ENCODE data around the gene TTLL8. TPM values are rescaled to one million over a fixed set of nuclear protein-coding genes. Genes with fewer than 3 reads are reported as not detected.

Gene TTLL8
- total RNA-seq, 2 experiments from 2014 or later = 0.06 to 0.72 TPM

GRCh38 chr22:50070366-50070765 lies 12.3 kb upstream of the TTLL8 start:
- no peak for DNase-seq (ENCODE audit: low spot score)
- BruUV-seq (replicated peaks) = no TSS peak
- no peaks in the 10 kb centered on the region for H4K20me1 ChIP-seq (ENCODE audit: insufficient read depth, low read length)
- no peaks in the 10 kb centered on the region for H3K9me3 ChIP-seq (ENCODE audit: low read length)
- TF ChIP-seq, protein P1, sequence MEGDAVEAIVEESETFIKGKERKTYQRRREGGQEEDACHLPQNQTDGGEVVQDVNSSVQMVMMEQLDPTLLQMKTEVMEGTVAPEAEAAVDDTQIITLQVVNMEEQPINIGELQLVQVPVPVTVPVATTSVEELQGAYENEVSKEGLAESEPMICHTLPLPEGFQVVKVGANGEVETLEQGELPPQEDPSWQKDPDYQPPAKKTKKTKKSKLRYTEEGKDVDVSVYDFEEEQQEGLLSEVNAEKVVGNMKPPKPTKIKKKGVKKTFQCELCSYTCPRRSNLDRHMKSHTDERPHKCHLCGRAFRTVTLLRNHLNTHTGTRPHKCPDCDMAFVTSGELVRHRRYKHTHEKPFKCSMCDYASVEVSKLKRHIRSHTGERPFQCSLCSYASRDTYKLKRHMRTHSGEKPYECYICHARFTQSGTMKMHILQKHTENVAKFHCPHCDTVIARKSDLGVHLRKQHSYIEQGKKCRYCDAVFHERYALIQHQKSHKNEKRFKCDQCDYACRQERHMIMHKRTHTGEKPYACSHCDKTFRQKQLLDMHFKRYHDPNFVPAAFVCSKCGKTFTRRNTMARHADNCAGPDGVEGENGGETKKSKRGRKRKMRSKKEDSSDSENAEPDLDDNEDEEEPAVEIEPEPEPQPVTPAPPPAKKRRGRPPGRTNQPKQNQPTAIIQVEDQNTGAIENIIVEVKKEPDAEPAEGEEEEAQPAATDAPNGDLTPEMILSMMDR (conservative IDR thresholded peaks at IDR 0.05; ENCODE audit: low read length) = no peak
- no peak for TF ChIP-seq EZH2phosphoT487 (IDR thresholded peaks at IDR 0.05; ENCODE audit: borderline replicate concordance, low read depth, low read length)
- CTCF ChIA-PET (ENCODE audit: unreplicated experiment) = no interaction called here
- H3K4me3 ChIP-seq (ENCODE audit: low read depth, low read length, poor library complexity, severe bottlenecking) = no peak overlapping the region
- H3K9me2 ChIP-seq (ENCODE audit: insufficient read depth, low read length) = no peaks in the 10 kb centered on the region
- intact Hi-C loops (cut with micrococcal nuclease; ENCODE audit: unreplicated experiment) = no loop called here
- peaks cover 3% of the 10 kb centered on the region for H3K4me1 ChIP-seq (ENCODE audit: insufficient read depth, low read length, poor library complexity, severe bottlenecking)
- H3K79me2 ChIP-seq (ENCODE audit: insufficient read depth, low read depth, low read length) = no peaks in the 10 kb centered on the region
- no peak overlapping the region for H3K27ac ChIP-seq (ENCODE audit: low read depth, low read length, poor library complexity, severe bottlenecking)
- H3K4me2 ChIP-seq (ENCODE audit: low read length) = no peak overlapping the region
- no peak overlapping the region for H2AFZ ChIP-seq (ENCODE audit: low read length)
- POLR2A ChIA-PET = no interaction called here
- H3K36me3 ChIP-seq (ENCODE audit: insufficient read depth, low read length) = no peaks in the 10 kb centered on the region

DNA sequence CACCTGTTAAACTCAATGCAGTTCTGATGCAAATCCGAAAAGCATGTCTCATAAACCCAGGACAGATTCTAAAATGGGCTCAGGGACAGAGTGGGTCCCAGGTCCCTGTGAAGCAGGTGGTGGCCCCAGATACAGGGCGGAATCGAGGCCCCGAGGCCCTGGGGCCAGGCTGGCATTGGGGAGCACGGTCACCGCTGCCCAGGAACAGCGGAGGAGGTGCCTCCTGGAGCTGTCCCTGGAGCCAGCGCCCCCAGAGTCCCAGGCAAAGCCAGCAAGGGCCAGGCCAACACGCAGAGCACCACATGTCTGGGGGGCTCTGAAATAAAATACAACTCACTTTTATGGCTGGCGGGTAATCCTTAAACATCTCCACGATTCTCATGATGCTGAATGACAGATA lies 10.0 kb upstream of the TTLL8 start:
- H4K20me1 ChIP-seq (ENCODE audit: insufficient read depth, low read length) = no peaks in the 10 kb centered on the region
- intact Hi-C loops (cut with micrococcal nuclease; ENCODE audit: unreplicated experiment) = no loop called here
- BruUV-seq (replicated peaks) = no TSS peak
- TF ChIP-seq EZH2phosphoT487 (IDR thresholded peaks at IDR 0.05; ENCODE audit: borderline replicate concordance, low read depth, low read length) = no peak
- TF ChIP-seq, protein P1 (conservative IDR thresholded peaks at IDR 0.05; ENCODE audit: low read length) = no peak
- no peaks in the 10 kb centered on the region for H3K9me2 ChIP-seq (ENCODE audit: insufficient read depth, low read length)
- DNase-seq (ENCODE audit: low spot score) = no peak
- ChIA-PET CTCF (ENCODE audit: unreplicated experiment) (no interaction called here), POLR2A (interaction anchor here (0.6 to 1.0 kb wide), 2 partner anchors 36 to 60 kb away, joined by 3 read pairs; no protein-coding TSS in a partner anchor)
- no peak overlapping the region for H3K27ac ChIP-seq (ENCODE audit: low read depth, low read length, poor library complexity, severe bottlenecking)
- no peaks in the 10 kb centered on the region for H3K79me2 ChIP-seq (ENCODE audit: insufficient read depth, low read depth, low read length)
- H3K4me2 ChIP-seq (ENCODE audit: low read length) = no peak overlapping the region
- no peak overlapping the region for H2AFZ ChIP-seq (ENCODE audit: low read length)
- H3K4me3 ChIP-seq (ENCODE audit: low read depth, low read length, poor library complexity, severe bottlenecking) = no peak overlapping the region
- H3K4me1 ChIP-seq (ENCODE audit: insufficient read depth, low read length, poor library complexity, severe bottlenecking) = no peaks in the 10 kb centered on the region
- no peaks in the 10 kb centered on the region for H3K9me3 ChIP-seq (ENCODE audit: low read length)
- no peaks in the 10 kb centered on the region for H3K36me3 ChIP-seq (ENCODE audit: insufficient read depth, low read length)

DNA sequence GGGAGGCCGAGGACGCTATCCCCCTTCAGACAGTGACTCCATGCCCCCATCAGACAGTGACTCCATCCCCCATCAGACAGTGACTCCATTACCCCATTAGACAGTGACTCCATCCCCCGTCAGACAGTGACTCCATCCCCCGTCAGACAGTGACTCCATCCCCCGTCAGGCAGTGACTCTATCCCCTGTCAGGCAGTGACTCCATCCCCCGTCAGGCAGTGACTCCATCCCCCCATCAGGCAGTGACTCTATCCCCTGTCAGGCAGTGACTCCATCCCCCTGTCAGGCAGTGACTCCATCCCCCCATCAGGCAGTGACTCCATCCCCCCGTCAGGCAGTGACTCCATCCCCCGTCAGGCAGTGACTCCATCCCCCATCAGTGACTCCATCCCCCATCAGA lies 9.1 kb upstream of the TTLL8 start:
- CTCF ChIA-PET (ENCODE audit: unreplicated experiment) = no interaction called here
- no peak overlapping the region for H3K27ac ChIP-seq (ENCODE audit: low read depth, low read length, poor library complexity, severe bottlenecking)
- BruUV-seq (replicated peaks) = no TSS peak

More for the DNA sequence above, 9.1 kb upstream of the TTLL8 start:
- Histone ChIP-seq H3K4me3 (ENCODE audit: low read depth, low read length, poor library complexity, severe bottlenecking) (no peak overlapping the region), H3K9me2 (ENCODE audit: insufficient read depth, low read length) (no peaks in the 10 kb centered on the region), H3K4me2 (ENCODE audit: low read length) (no peak overlapping the region), H3K9me3 (ENCODE audit: low read length) (no peaks in the 10 kb centered on the region), H3K79me2 (ENCODE audit: insufficient read depth, low read depth, low read length) (no peaks in the 10 kb centered on the region), H3K36me3 (ENCODE audit: insufficient read depth, low read length) (no peaks in the 10 kb centered on the region), H2AFZ (ENCODE audit: low read length) (no peak overlapping the region), H4K20me1 (ENCODE audit: insufficient read depth, low read length) (no peaks in the 10 kb centered on the region), H3K4me1 (ENCODE audit: insufficient read depth, low read length, poor library complexity, severe bottlenecking) (no peaks in the 10 kb centered on the region)
- POLR2A ChIA-PET = interaction anchor here (1.0 kb wide), 1 partner anchor 37 kb away, joined by 3 read pairs; no protein-coding TSS in a partner anchor
- no peak for DNase-seq (ENCODE audit: low spot score)
- no peak for TF ChIP-seq EZH2phosphoT487 (IDR thresholded peaks at IDR 0.05; ENCODE audit: borderline replicate concordance, low read depth, low read length)
- TF ChIP-seq, protein P1 (conservative IDR thresholded peaks at IDR 0.05; ENCODE audit: low read length) = no peak
- intact Hi-C loops (cut with micrococcal nuclease; ENCODE audit: unreplicated experiment) = no loop called here
